Liver (tissue), 9 donors: ENCODE data around the gene XYLT1. TPM values are rescaled to one million over a fixed set of nuclear protein-coding genes. Genes with fewer than 3 reads are reported as not detected.

Source experiments
- DNase-seq: peaks from one replicate; pipeline ENCODE4 v3.0.0-alpha.2; 2017; ENCODE audit warnings: low spot score
- H3K27ac ChIP-seq, 2 donors: one replicate each; pipeline ENCODE4 v1.7.0; 2013; ENCODE audit warnings: inconsistent platforms in 2 of 2, low read length in 2 of 2, control low read depth in 1 of 2, low read depth in 1 of 2, mild to moderate bottlenecking in 1 of 2
- H3K27me3 ChIP-seq, 4 donors: one replicate each; pipeline versions ENCODE4 v1.6.1 to v1.7.0; 2013; ENCODE audit warnings: low read length in 3 of 4, inconsistent platforms in 1 of 4, mild to moderate bottlenecking in 1 of 4, moderate library complexity in 1 of 4; ENCODE audit not compliant: control insufficient read depth in 4 of 4, insufficient read depth in 4 of 4
- H3K36me3 ChIP-seq, 4 donors: one replicate each; pipeline versions ENCODE4 v1.6.1 to v1.7.0; 2013; ENCODE audit warnings: low read length in 3 of 4, mild to moderate bottlenecking in 3 of 4, low read depth in 1 of 4, moderate library complexity in 1 of 4; ENCODE audit not compliant: control insufficient read depth in 4 of 4, insufficient read depth in 3 of 4
- H3K4me1 ChIP-seq, 4 donors: one replicate each; pipeline versions ENCODE4 v1.6.1 to v1.7.0; 2013; ENCODE audit warnings: low read length in 3 of 4, mild to moderate bottlenecking in 3 of 4, moderate library complexity in 1 of 4; ENCODE audit not compliant: control insufficient read depth in 4 of 4, insufficient read depth in 4 of 4
- H3K4me3 ChIP-seq, 3 donors: one replicate each; pipeline versions ENCODE4 v1.6.1 to v1.7.0; 2013; ENCODE audit warnings: low read length in 3 of 3, control low read depth in 1 of 3, low read depth in 1 of 3, mild to moderate bottlenecking in 1 of 3
- H3K9ac ChIP-seq, 2 donors: one replicate each; pipeline ENCODE4 v1.7.0; 2013; ENCODE audit warnings: low read length in 2 of 2, mild to moderate bottlenecking in 2 of 2, moderate library complexity in 2 of 2, control low read depth in 1 of 2, low read depth in 1 of 2
- H3K9me3 ChIP-seq, 4 donors: one replicate each; pipeline versions ENCODE4 v1.6.1 to v1.7.0; 2013; ENCODE audit warnings: low read length in 3 of 4; ENCODE audit not compliant: control insufficient read depth in 4 of 4
- EGR1 ChIP-seq, 2 donors: IDR thresholded peaks; 2 replicates each; pipeline ENCODE4 v1.6.1; 2016 to 2018; ENCODE audit warnings: antibody characterized with exemption in 2 of 2, low read depth in 2 of 2
- FOXA1 ChIP-seq: IDR thresholded peaks from 2 replicates; pipeline ENCODE4 v1.6.1; 2016; ENCODE audit warnings: antibody characterized with exemption
- FOXA2 ChIP-seq: IDR thresholded peaks from 2 replicates; pipeline ENCODE4 v1.6.1; 2016; ENCODE audit warnings: antibody characterized with exemption
- GABPA ChIP-seq, 2 donors: IDR thresholded peaks in 1 of 2; conservative IDR thresholded peaks in 1 of 2; 2 replicates each; pipeline ENCODE4 v1.6.1; 2016; ENCODE audit warnings: antibody characterized with exemption in 2 of 2, mild to moderate bottlenecking in 1 of 2, moderate library complexity in 1 of 2
- HNF4A ChIP-seq, 2 donors: conservative IDR thresholded peaks; 2 replicates each; pipeline ENCODE4 v1.6.1; 2016; ENCODE audit warnings: antibody characterized with exemption in 2 of 2, mild to moderate bottlenecking in 2 of 2
- HNF4G ChIP-seq: IDR thresholded peaks from 2 replicates; pipeline ENCODE4 v1.6.1; 2016; ENCODE audit warnings: antibody characterized with exemption
- JUND ChIP-seq, 2 donors: IDR thresholded peaks; 2 replicates each; pipeline ENCODE4 v1.6.1; 2016; ENCODE audit warnings: antibody characterized with exemption in 2 of 2
- NR2F2 ChIP-seq: IDR thresholded peaks from 2 replicates; pipeline ENCODE4 v1.6.1; 2016; ENCODE audit warnings: antibody characterized with exemption
- RAD21 ChIP-seq, 2 donors: IDR thresholded peaks; 2 replicates each; pipeline ENCODE4 v1.6.1; 2016; ENCODE audit warnings: antibody characterized with exemption in 2 of 2, mild to moderate bottlenecking in 2 of 2
- RXRA ChIP-seq, 2 donors: IDR thresholded peaks; 2 replicates each; pipeline ENCODE4 v1.6.1; 2017 to 2018; ENCODE audit warnings: antibody characterized with exemption in 2 of 2, mild to moderate bottlenecking in 1 of 2
- SP1 ChIP-seq: IDR thresholded peaks from 2 replicates; pipeline ENCODE4 v1.6.1; 2018; ENCODE audit warnings: antibody characterized with exemption, mild to moderate bottlenecking
- TAF1 ChIP-seq: conservative IDR thresholded peaks from 2 replicates; pipeline ENCODE4 v1.6.1; 2016; ENCODE audit warnings: antibody characterized with exemption, mild to moderate bottlenecking
- YY1 ChIP-seq: IDR thresholded peaks from 2 replicates; pipeline ENCODE4 v1.6.1; 2016; ENCODE audit warnings: antibody characterized with exemption, mild to moderate bottlenecking
- WGBS: extraction: QIAGEN DNeasy Blood & Tissue Kit; methylation state at CpG from one replicate; pipeline ENCODE4 v1.1.7; 2013; 5-methylcytosine and 5-hydroxymethylcytosine counted together
- polyA plus RNA-seq, 2 donors: library from polyadenylated mRNA; stranded (reverse) in 1 of 2; unstranded in 1 of 2; fragments of 200-250 nt in 1 of 2; fragments of >200 nt in 1 of 2; fragmentation: Nextera tagmentation in 1 of 2; extraction: Ambion mirVana in 1 of 2; gene quantifications; one replicate each; pipeline versions ENCODE4 v1.2.1 to v1.2.3, GENCODE V29; 2013 to 2015
- total RNA-seq, 2 donors: library from RNA; depleted of rRNA; stranded (reverse); fragments of >200 nt; gene quantifications; one replicate each; pipeline ENCODE4 v1.2.3, GENCODE V29; 2014
- TF ChIP-seq, protein P1 (sequence below): fragments of 150-350 bp; IDR thresholded peaks from 2 replicates; pipeline ENCODE4 v1.5.1; 2017; ENCODE audit warnings: improper control_type of control experiment, low read depth, low read length; ENCODE audit not compliant: missing input control
- TF ChIP-seq, protein P2 (sequence below): IDR thresholded peaks from 2 replicates; pipeline ENCODE4 v1.6.1; 2016; ENCODE audit warnings: antibody characterized with exemption
- TF ChIP-seq, protein P3 (sequence below): IDR thresholded peaks from 2 replicates; pipeline ENCODE4 v1.6.1; 2016; ENCODE audit warnings: antibody characterized with exemption, mild to moderate bottlenecking
- TF ChIP-seq, protein P4 (sequence below): IDR thresholded peaks from 2 replicates; pipeline ENCODE4 v1.6.1; 2016; ENCODE audit warnings: antibody characterized with exemption
- TF ChIP-seq, protein P5 (sequence below): IDR thresholded peaks from 2 replicates; pipeline ENCODE4 v1.6.1; 2016; ENCODE audit warnings: antibody characterized with exemption
- donor health status: healthy.
- donor health status: healthy.
- donor health status: healthy.
- donor health status: healthy.
- donor health status: healthy.

XYLT1 gene
- total and polyA plus RNA-seq, 4 donors: 0.25 to 2.3 (median 0.53) TPM

DNA sequence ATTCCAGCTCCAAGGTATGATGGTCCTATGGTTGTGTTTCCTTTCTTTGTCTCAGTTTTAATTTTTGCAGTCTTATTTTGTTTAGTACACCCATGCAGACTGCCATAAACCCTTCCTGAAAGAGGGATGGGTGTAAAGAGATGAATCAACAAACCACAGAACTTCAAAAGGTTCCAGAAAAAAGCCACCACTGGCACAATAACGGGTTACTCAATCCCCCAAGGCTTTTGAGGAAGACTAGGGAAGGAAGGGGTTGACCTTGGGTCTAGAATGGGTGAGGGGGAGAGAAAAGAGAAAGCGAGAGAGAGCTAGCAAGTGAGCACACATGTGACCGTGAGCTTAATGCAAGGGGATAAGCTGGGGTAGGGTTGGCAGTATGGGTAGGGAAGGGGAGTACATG is 168.1 kb downstream of the XYLT1 start:
- Histone ChIP-seq H3K9ac (no peak overlapping the region), H3K4me1 (no peaks in the 10 kb centered on the region), H3K4me3 (no peak overlapping the region), H3K27ac (no peak overlapping the region), H3K27me3 (no peaks in the 10 kb centered on the region), H3K36me3 (no peaks in the 10 kb centered on the region), H3K9me3 (no peaks in the 10 kb centered on the region)
- DNase-seq: no peak
- TF ChIP-seq, protein P1, sequence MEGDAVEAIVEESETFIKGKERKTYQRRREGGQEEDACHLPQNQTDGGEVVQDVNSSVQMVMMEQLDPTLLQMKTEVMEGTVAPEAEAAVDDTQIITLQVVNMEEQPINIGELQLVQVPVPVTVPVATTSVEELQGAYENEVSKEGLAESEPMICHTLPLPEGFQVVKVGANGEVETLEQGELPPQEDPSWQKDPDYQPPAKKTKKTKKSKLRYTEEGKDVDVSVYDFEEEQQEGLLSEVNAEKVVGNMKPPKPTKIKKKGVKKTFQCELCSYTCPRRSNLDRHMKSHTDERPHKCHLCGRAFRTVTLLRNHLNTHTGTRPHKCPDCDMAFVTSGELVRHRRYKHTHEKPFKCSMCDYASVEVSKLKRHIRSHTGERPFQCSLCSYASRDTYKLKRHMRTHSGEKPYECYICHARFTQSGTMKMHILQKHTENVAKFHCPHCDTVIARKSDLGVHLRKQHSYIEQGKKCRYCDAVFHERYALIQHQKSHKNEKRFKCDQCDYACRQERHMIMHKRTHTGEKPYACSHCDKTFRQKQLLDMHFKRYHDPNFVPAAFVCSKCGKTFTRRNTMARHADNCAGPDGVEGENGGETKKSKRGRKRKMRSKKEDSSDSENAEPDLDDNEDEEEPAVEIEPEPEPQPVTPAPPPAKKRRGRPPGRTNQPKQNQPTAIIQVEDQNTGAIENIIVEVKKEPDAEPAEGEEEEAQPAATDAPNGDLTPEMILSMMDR: no peak
- TF ChIP-seq, protein P2, sequence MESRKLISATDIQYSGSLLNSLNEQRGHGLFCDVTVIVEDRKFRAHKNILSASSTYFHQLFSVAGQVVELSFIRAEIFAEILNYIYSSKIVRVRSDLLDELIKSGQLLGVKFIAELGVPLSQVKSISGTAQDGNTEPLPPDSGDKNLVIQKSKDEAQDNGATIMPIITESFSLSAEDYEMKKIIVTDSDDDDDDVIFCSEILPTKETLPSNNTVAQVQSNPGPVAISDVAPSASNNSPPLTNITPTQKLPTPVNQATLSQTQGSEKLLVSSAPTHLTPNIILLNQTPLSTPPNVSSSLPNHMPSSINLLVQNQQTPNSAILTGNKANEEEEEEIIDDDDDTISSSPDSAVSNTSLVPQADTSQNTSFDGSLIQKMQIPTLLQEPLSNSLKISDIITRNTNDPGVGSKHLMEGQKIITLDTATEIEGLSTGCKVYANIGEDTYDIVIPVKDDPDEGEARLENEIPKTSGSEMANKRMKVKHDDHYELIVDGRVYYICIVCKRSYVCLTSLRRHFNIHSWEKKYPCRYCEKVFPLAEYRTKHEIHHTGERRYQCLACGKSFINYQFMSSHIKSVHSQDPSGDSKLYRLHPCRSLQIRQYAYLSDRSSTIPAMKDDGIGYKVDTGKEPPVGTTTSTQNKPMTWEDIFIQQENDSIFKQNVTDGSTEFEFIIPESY: no peak
- TF ChIP-seq EGR1 (IDR thresholded peaks at IDR 0.05; ENCODE audit: low read depth in 2 of 2) (no peak), RXRA (IDR thresholded peaks at IDR 0.05) (no peak), RAD21 (IDR thresholded peaks at IDR 0.05) (no peak), GABPA (IDR thresholded peaks at IDR 0.05 in 1 of 2, conservative IDR thresholded peaks at IDR 0.05 in 1 of 2) (no peak), TAF1 (no peak), NR2F2 (no peak)
- 72% methylated on average over 3 of the region's 3 CpGs for WGBS

DNA sequence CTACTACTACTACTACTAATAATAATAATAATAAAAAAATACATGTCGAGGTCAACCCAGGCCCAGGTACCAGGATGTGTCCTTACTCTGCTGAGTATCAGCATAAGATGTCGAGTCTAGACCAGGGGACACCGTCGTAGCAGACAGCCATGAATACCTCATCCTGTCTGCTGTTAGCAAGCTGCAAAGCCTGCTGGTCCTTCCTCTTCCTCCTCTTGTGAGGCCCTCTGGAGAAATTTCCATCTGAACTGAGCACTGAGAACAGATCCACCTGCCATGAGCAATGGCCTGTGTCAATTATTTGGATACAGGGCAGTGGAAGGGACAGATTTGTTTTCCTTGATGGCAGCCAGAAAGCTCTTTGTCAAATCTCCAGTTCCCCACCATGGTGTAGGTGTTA is 168.5 kb downstream of the XYLT1 start:
- no peaks in the 10 kb centered on the region for H3K4me1 ChIP-seq
- TF ChIP-seq EGR1 (IDR thresholded peaks at IDR 0.05; ENCODE audit: low read depth in 2 of 2): no peak
- no peak for TF ChIP-seq HNF4A (conservative IDR thresholded peaks at IDR 0.05)
- TF ChIP-seq HNF4G: no peak
- TF ChIP-seq SP1: no peak
- TF ChIP-seq, protein P2: no peak
- TF ChIP-seq RAD21 (IDR thresholded peaks at IDR 0.05): no peak
- TF ChIP-seq, protein P3, sequence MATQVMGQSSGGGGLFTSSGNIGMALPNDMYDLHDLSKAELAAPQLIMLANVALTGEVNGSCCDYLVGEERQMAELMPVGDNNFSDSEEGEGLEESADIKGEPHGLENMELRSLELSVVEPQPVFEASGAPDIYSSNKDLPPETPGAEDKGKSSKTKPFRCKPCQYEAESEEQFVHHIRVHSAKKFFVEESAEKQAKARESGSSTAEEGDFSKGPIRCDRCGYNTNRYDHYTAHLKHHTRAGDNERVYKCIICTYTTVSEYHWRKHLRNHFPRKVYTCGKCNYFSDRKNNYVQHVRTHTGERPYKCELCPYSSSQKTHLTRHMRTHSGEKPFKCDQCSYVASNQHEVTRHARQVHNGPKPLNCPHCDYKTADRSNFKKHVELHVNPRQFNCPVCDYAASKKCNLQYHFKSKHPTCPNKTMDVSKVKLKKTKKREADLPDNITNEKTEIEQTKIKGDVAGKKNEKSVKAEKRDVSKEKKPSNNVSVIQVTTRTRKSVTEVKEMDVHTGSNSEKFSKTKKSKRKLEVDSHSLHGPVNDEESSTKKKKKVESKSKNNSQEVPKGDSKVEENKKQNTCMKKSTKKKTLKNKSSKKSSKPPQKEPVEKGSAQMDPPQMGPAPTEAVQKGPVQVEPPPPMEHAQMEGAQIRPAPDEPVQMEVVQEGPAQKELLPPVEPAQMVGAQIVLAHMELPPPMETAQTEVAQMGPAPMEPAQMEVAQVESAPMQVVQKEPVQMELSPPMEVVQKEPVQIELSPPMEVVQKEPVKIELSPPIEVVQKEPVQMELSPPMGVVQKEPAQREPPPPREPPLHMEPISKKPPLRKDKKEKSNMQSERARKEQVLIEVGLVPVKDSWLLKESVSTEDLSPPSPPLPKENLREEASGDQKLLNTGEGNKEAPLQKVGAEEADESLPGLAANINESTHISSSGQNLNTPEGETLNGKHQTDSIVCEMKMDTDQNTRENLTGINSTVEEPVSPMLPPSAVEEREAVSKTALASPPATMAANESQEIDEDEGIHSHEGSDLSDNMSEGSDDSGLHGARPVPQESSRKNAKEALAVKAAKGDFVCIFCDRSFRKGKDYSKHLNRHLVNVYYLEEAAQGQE: no peak
- TF ChIP-seq NR2F2: no peak
- TF ChIP-seq YY1: no peak
- TF ChIP-seq JUND (IDR thresholded peaks at IDR 0.05): no peak
- no peak for TF ChIP-seq GABPA (IDR thresholded peaks at IDR 0.05 in 1 of 2, conservative IDR thresholded peaks at IDR 0.05 in 1 of 2)
- TF ChIP-seq TAF1: no peak
- TF ChIP-seq, protein P4, sequence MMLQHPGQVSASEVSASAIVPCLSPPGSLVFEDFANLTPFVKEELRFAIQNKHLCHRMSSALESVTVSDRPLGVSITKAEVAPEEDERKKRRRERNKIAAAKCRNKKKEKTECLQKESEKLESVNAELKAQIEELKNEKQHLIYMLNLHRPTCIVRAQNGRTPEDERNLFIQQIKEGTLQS: no peak
- TF ChIP-seq, protein P5, sequence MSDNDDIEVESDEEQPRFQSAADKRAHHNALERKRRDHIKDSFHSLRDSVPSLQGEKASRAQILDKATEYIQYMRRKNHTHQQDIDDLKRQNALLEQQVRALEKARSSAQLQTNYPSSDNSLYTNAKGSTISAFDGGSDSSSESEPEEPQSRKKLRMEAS: no peak
- no peak for TF ChIP-seq FOXA2
- TF ChIP-seq RXRA (IDR thresholded peaks at IDR 0.05): no peak
- no peak for TF ChIP-seq FOXA1
- TF ChIP-seq, protein P1: no peak
- no peak overlapping the region for H3K4me3 ChIP-seq
- H3K9ac ChIP-seq: no peak overlapping the region
- no peak for DNase-seq
- no peaks in the 10 kb centered on the region for H3K36me3 ChIP-seq
- WGBS: 76% methylated on average over 4 of the region's 4 CpGs
- no peaks in the 10 kb centered on the region for H3K27me3 ChIP-seq
- H3K9me3 ChIP-seq: no peaks in the 10 kb centered on the region
- no peak overlapping the region for H3K27ac ChIP-seq
